Tibial nerve (tissue), 4 donors: Measurements from ENCODE around the gene BCKDHB.

Source experiments
- CTCF ChIP-seq, 5 experiments: fragments of 200-600 bp in 3 of 5; fragments of 450-650 bp in 2 of 5; sonication (generic) in 3 of 5; IDR thresholded peaks; one replicate each; pipeline ENCODE4 v1.5.1; 2016 to 2019; ENCODE audit warnings: antibody characterized with exemption in 5 of 5, mild to moderate bottlenecking in 3 of 5, moderate library complexity in 2 of 5
- EP300 ChIP-seq, 2 donors: sonication (generic); formaldehyde crosslinking; IDR thresholded peaks; one replicate each; pipeline ENCODE4 v1.6.1; 2017; ENCODE audit warnings: antibody characterized with exemption in 2 of 2, mild to moderate bottlenecking in 1 of 2

GRCh38 chr6:80388507-80388906 is 282.0 kb downstream of the BCKDHB start:
- TF ChIP-seq CTCF (IDR thresholded peaks at IDR 0.05) (no peak), EP300 (IDR thresholded peaks at IDR 0.05) (no peak)
